Testis (tissue), 3 donors: Measurements from ENCODE around the gene SAPCD2. TPM values are rescaled to one million over a fixed set of nuclear protein-coding genes. Genes with fewer than 3 reads are reported as not detected.

ENCODE experiments used
- DNase-seq: peaks from one replicate; pipeline ENCODE4 v3.0.0-alpha.2; 2019
- H3K27ac ChIP-seq, 2 donors: fragments of 200-600 bp; sonication (generic); one replicate each; pipeline ENCODE4 v1.5.1; 2019
- H3K27me3 ChIP-seq: fragments of 200-600 bp; sonication (generic); one replicate; pipeline ENCODE4 v1.5.1; 2019
- H3K36me3 ChIP-seq: fragments of 200-600 bp; sonication (generic); one replicate; pipeline ENCODE4 v1.5.1; 2017; ENCODE audit warnings: low read depth; ENCODE audit errors: missing control alignments
- H3K4me1 ChIP-seq: fragments of 200-600 bp; sonication (generic); one replicate; pipeline ENCODE4 v1.5.1; 2019
- H3K4me3 ChIP-seq, 2 donors: fragments of 200-600 bp; sonication (generic); one replicate each; pipeline ENCODE4 v1.5.1; 2017 to 2019
- H3K9me3 ChIP-seq: fragments of 200-600 bp; sonication (generic); one replicate; pipeline ENCODE4 v1.5.1; 2017
- CTCF ChIP-seq, 3 experiments: fragments of 450-650 bp in 2 of 3; fragments of 200-600 bp in 1 of 3; sonication (generic) in 1 of 3; IDR thresholded peaks; one replicate each; pipeline ENCODE4 v1.5.1; 2016 to 2019; ENCODE audit warnings: antibody characterized with exemption in 3 of 3, mild to moderate bottlenecking in 2 of 3, moderate library complexity in 1 of 3
- POLR2A ChIP-seq: fragments of 450-650 bp; IDR thresholded peaks from one replicate; pipeline ENCODE4 v1.6.1; 2017; ENCODE audit warnings: antibody characterized with exemption, mild to moderate bottlenecking, moderate library complexity
- WGBS, 2 donors: methylation state at CpG; one replicate each; pipeline ENCODE4 v1.1.5; 2018; 5-methylcytosine and 5-hydroxymethylcytosine counted together
- intact Hi-C: fragments of 100-400 bp; cut with DNase I; formaldehyde crosslinking; loops from one replicate; pipeline ENCODE4 v1.15.1; 2023; ENCODE audit warnings: low total_unique reads
- polyA plus RNA-seq: library from polyadenylated mRNA; stranded (reverse); fragments of 350-450 nt; fragmentation: Illumina TruSeq; extraction: RNeasy Lipid Tissue Mini Kit (QIAGEN cat#74804); gene quantifications from one replicate; pipeline ENCODE4 v1.2.3, GENCODE V29; 2014; ENCODE audit warnings: low read depth, low replicate concordance; ENCODE audit not compliant: insufficient read depth
- total RNA-seq, 2 donors: library from RNA; depleted of rRNA; stranded (reverse); fragments of >200 nt; gene quantifications; one replicate each; pipeline ENCODE4 v1.2.3, GENCODE V29; 2016

SAPCD2 gene
- total and polyA plus RNA-seq, 3 donors from 2014 or later = 0.78 to 1.7 (median 1.4) TPM

GRCh38 chr9:137042751-137043727, 27.3 kb downstream of the SAPCD2 start:
- Histone ChIP-seq H3K27me3 (no peaks in the 10 kb centered on the region), H3K36me3 (no peaks in the 10 kb centered on the region), H3K4me1 (peaks cover 10% of the 10 kb centered on the region), H3K27ac (peak overlapping the region in 1 of 2 donors; percentile 1), H3K9me3 (no peaks in the 10 kb centered on the region), H3K4me3 (no peak overlapping the region)
- TF ChIP-seq POLR2A = no peak
- no peak for TF ChIP-seq CTCF (IDR thresholded peaks at IDR 0.05)
- intact Hi-C loops = no loop called here
- no peak for DNase-seq
- WGBS, 2 donors = 67 to 94% methylated on average over 3 to 33 of the region's 36 CpGs

GRCh38 chr9:137041124-137041523, 29.2 kb downstream of the SAPCD2 start:
- no peak for DNase-seq
- WGBS, 2 donors = 71% methylated on average over 16 of the region's 16 CpGs; no CpG with 5 or more reads in 1 of the 2 donors
- no peak overlapping the region for H3K27ac ChIP-seq
- intact Hi-C loops = no loop called here
- H3K27me3 ChIP-seq = no peaks in the 10 kb centered on the region
- H3K4me1 ChIP-seq = peaks cover 10% of the 10 kb centered on the region
- no peak for TF ChIP-seq POLR2A
- H3K9me3 ChIP-seq = no peaks in the 10 kb centered on the region
- H3K36me3 ChIP-seq = no peaks in the 10 kb centered on the region
- no peak overlapping the region for H3K4me3 ChIP-seq

- Histone ChIP-seq H3K27ac (no peak overlapping the region), H3K9me3 (no peaks in the 10 kb centered on the region), H3K27me3 (no peaks in the 10 kb centered on the region), H3K36me3 (no peaks in the 10 kb centered on the region), H3K4me3 (no peak overlapping the region), H3K4me1 (peaks cover 10% of the 10 kb centered on the region)
- no peak for DNase-seq
- no peak for TF ChIP-seq CTCF (IDR thresholded peaks at IDR 0.05)
- TF ChIP-seq POLR2A = no peak
- 86% methylated on average over 23 of the region's 23 CpGs; no CpG with 5 or more reads in 1 of the 2 donors for WGBS, 2 donors
- intact Hi-C loops = no loop called here
These were observed 29.8 kb downstream of the SAPCD2 start for GRCh38 chr9:137040568-137040967.

GRCh38 chr9:137039611-137040366, 30.6 kb downstream of the SAPCD2 start:
- no peaks in the 10 kb centered on the region for H3K9me3 ChIP-seq
- WGBS, 2 donors = 80 to 90% methylated on average over 4 to 32 of the region's 32 CpGs
- intact Hi-C loops = loop anchor here (10.0 kb wide), 1 partner anchor 205 kb away; no protein-coding TSS in a partner anchor
- DNase-seq = no peak
- no peak for TF ChIP-seq POLR2A
- no peak for TF ChIP-seq CTCF (IDR thresholded peaks at IDR 0.05)
- H3K27ac ChIP-seq = no peak overlapping the region
- H3K27me3 ChIP-seq = no peaks in the 10 kb centered on the region
- H3K4me1 ChIP-seq = peaks cover 14% of the 10 kb centered on the region
- H3K36me3 ChIP-seq = no peaks in the 10 kb centered on the region
- H3K4me3 ChIP-seq = no peak overlapping the region

GRCh38 chr9:137038916-137039315, 31.4 kb downstream of the SAPCD2 start:
- H3K27me3 ChIP-seq = no peaks in the 10 kb centered on the region
- no peaks in the 10 kb centered on the region for H3K9me3 ChIP-seq
- no peak for DNase-seq
- TF ChIP-seq CTCF (IDR thresholded peaks at IDR 0.05) (no peak), POLR2A (no peak)
- H3K27ac ChIP-seq = no peak overlapping the region
- H3K4me1 ChIP-seq = peaks cover 11% of the 10 kb centered on the region
- H3K4me3 ChIP-seq = no peak overlapping the region
- intact Hi-C loops = loop anchor here (10.0 kb wide), 1 partner anchor 204 kb away; no protein-coding TSS in a partner anchor
- H3K36me3 ChIP-seq = no peaks in the 10 kb centered on the region
- 91 to 97% methylated on average over 7 to 9 of the region's 9 CpGs for WGBS, 2 donors
